Epithelial cell of esophagus (primary cell): ENCODE measurements around the gene TPST2.

ENCODE experiments used
- DNase-seq: peaks from one replicate; pipeline ENCODE4 v3.0.0; 2010; ENCODE audit warnings: low read depth
- H3K4me3 ChIP-seq: 2 replicates; pipeline ENCODE4 v1.5.1; 2011; ENCODE audit warnings: mild to moderate bottlenecking, low read length, control low read depth
- CTCF ChIP-seq: IDR thresholded peaks from 2 replicates; pipeline ENCODE4 v1.5.1; 2011; ENCODE audit warnings: low read depth, mild to moderate bottlenecking, low read length, control low read depth, inconsistent platforms; ENCODE audit not compliant: insufficient read depth; ENCODE audit errors: missing control alignments

The TPST2 gene

GRCh38 chr22:26629988-26630761 is 40.2 kb upstream of the TPST2 start:
- no peak for TF ChIP-seq CTCF
- DNase-seq, result no peak
- H3K4me3 ChIP-seq, result no peak overlapping the region

DNA sequence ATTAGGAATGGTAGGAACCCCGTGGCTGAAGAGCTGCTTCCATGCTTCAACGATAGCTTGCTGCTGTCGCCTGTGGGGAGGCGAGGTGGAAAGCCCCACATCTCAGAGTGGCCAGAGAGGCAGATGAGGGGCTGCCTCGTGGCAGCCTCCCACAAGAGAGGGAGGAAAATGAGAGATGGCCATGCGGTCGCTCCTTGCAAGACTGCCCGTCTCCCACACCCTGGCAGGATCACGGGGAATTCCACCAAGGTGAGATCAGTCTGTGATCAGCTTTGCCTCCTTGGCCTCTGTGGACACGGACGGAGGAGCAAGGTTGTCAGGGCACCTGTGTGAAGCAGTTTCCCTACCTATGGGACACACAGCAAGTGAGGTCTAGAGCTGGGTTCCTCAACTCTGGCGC is 34.9 kb upstream of the TPST2 start:
- DNase-seq, result no peak
- no peak overlapping the region for H3K4me3 ChIP-seq
- no peak for TF ChIP-seq CTCF

GRCh38 chr22:26623984-26624383 is 34.1 kb upstream of the TPST2 start:
- DNase-seq, result no peak
- no peak overlapping the region for H3K4me3 ChIP-seq
- TF ChIP-seq CTCF, result no peak

DNA sequence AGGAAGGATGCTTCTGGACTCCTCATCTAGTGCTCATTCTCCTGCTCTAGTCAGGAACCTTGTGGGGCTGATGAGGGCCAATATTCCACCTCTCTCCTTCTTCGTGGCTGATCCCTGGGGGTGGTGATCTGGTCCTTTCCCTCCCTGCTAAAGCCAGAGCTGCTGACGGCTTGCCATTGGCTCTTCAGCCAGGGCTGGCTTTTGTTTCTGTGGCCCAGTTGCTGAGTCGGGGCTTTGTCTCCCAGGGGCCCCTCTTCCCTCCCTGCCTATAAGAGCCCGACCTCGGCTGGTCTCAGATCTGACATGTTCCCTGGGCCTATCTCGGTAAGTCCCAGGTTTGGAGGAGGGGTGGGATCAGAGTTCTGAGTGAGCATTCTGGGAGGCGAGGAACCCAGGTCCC is 31.7 kb upstream of the TPST2 start, which contains the start of gene CRYBA4:
CRYBA4 (plus strand) TSS at position 301 of the 400 bp plus-strand sequence. CDS start 634 bp downstream, outside the sequence.
- no peak for DNase-seq
- H3K4me3 ChIP-seq, result no peak within 1 kb of the TSS
- no peak for TF ChIP-seq CTCF

DNA sequence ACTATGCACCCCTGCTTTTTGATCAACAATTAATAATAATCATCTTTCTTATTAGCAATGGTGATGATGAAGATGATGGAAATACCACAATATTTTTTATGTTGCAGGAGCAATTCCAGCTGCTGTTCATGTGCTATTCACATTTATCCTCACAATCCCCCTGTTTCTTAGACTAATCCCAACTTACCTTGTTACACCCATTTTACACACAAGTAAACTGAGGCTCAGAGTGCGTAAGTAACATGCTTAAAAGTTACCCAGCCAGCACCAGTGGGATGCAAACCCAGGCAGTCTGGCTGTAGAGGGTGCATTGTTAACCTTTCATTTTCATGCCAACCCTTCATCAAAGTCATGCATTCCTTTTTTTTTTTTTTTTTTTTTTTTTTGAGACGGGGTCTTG is 30.3 kb upstream of the TPST2 start:
- no peak overlapping the region for H3K4me3 ChIP-seq
- TF ChIP-seq CTCF, result no peak
- no peak for DNase-seq

DNA sequence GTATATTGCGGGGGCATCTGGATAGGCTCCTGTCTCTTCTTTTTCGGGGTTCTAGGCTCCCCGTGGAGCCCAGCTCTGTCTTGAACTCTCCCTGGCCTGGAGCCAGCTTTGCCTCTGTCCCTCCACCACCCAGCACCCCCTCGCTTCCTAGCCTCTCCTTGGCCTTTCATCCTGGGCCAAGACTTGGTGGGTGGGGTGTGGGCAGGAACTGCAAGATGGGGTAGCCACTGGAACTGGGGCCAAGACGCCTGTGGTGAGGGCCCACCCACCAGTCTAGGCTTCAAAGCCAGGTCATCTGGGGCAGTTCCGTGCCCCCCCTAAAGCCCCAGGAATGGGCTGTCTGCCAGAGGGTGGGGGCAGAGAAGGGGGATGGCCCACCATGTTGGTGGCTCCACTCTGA is 29.6 kb upstream of the TPST2 start:
- H3K4me3 ChIP-seq, result no peak overlapping the region
- TF ChIP-seq CTCF, result no peak
- DNase-seq, result no peak

- TF ChIP-seq CTCF, result no peak
- no peak for DNase-seq
Observed at GRCh38 chr22:26618455-26618854, 28.5 kb upstream of the TPST2 start.

More at GRCh38 chr22:26618455-26618854, 28.5 kb upstream of the TPST2 start:
- no peak overlapping the region for H3K4me3 ChIP-seq
